K562 treated with DMSO at 1 percent for 4 hours (cell line): ENCODE measurements around the gene HSPA5. TPM values are rescaled to one million over a fixed set of nuclear protein-coding genes. Genes with fewer than 3 reads are reported as not detected.

Source experiments
- total RNA-seq: library from RNA; unstranded; fragments of 300-600 nt; gene quantifications from 2 replicates; pipeline ENCODE4 v1.2.3, GENCODE V29; 2022; ENCODE audit not compliant: insufficient read depth

HSPA5 gene
- 332 and 353 TPM in 2 replicates for total RNA-seq

DNA sequence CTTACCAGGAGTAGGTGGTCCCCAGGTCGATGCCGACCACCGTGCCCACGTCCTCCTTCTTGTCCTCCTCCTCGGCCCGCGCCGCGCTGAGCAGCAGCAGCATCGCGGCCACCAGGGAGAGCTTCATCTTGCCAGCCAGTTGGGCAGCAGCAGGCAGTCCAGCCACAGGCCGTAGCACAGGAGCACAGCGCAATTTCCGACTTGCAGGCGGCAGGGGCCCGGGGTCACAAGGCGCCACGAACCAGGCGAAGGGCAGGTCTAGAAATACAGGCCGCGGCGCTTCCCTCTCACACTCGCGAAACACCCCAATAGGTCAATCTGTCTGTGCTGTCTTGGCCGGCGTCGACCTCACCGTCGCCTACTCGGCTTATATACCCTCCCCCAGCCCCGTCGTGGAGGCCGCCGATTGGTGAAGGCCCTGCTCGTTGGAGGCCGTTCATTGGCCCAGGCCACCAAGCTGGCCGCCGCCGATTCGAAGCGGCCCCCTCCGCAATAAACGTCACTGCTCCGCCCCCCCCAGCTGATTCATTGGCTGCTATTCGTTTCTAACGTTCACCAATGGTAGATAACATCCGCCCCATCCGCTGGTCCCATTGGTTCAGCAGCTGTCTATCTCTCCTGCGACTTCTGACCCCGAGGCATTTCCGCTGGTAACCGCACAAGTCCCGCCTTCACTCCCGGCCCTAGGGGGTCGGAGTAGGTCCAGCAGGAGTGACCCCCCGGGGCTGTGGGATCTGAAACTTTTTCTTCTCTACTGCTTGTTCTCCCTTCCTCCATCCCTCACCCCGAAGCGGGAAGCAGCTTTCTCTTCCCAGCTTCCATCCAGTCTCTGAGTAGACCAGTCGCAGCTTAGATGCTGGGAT, at the start of gene HSPA5:
Gene HSPA5 (minus strand): TSS at position 344 of the 863 bp plus-strand sequence. CDS start 217 bp downstream, at position 127.

DNA sequence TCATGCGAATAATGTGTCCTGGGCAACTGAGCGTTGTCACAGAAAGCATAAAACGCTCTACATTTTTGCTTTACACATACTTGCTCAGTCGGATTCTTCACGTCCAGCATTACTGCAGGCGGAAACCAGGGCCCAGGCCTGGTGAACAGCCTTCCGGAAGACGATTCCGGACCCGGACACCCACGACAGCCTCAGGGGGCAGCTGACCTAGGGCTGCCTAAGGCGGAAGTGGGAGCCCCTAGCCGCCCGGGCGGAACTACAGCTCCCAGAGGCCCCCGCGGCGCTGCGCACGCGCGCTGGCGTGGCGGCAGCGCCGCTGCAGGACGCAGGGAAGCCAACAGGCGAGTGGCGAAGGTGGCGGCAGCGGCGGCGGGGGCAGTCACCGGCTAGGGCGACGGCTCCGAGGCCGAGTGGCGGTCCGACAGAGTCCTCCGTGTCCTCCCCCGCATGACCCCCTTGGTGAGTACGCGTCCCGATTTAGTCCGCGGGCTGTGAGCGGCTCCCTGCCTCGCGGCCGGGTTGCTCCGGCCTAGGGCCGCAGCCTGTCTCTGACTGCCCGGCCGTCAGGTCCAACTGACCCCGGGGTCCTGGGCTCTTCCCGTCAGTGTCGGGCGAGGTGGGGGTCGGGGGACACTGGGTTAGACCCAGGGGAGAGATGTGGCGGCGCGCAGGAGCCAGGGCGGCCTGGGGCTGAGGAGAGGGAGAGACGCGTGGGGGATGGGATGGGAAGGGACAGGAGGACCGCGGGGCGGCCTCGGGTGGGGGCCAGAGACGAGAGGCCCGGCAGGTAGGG, 20.6 kb upstream of the HSPA5 start, which contains the start of gene GAPVD1:
Gene GAPVD1 (plus strand): TSS at position 326 of the 793 bp plus-strand sequence. CDS start 37,096 bp downstream, outside the sequence.

DNA sequence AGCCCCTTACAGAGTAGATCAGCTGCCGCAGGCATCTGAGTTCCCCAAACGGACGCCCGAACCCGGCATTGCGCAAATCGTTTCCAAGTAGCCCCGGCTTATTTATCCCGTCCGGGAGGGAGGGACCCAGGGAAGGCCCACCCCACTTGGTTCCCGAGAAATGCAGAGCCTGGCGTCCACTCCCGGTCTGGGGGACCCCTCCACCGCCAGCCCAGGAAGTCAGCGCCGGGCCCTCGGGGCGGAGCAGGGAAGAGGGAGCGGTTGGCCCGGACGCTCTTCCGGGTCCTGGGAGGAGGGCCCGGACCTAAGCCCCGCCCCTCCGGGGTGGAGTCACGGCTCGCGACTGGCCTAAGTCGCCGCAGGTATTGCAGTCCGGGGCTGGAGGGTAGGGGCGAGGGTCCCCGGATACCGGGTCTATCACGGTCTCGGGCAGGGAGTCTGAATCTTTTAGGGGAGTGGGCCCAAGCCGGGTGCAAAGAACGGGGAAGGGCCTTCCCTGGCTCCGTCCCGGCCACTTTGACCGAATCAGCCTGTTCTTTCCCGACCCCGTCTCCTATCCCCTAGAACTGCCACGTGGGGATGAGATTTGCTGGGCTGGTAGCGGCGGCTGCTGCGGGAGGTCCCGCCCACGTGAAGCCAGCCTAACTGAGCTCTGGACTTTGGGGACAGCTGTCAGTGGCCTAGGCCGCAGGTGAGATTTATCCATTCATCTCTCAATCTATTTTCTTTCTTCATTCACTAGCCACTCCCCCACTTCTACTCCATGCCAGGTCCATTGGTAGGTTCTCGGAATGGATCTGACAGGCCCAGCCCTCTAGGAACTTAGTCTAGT, 40.7 kb downstream of the HSPA5 start, which contains the start of gene RABEPK:
Gene RABEPK (plus strand): TSS at position 327 of the 832 bp plus-strand sequence. CDS start 2,472 bp downstream, outside the sequence.

DNA sequence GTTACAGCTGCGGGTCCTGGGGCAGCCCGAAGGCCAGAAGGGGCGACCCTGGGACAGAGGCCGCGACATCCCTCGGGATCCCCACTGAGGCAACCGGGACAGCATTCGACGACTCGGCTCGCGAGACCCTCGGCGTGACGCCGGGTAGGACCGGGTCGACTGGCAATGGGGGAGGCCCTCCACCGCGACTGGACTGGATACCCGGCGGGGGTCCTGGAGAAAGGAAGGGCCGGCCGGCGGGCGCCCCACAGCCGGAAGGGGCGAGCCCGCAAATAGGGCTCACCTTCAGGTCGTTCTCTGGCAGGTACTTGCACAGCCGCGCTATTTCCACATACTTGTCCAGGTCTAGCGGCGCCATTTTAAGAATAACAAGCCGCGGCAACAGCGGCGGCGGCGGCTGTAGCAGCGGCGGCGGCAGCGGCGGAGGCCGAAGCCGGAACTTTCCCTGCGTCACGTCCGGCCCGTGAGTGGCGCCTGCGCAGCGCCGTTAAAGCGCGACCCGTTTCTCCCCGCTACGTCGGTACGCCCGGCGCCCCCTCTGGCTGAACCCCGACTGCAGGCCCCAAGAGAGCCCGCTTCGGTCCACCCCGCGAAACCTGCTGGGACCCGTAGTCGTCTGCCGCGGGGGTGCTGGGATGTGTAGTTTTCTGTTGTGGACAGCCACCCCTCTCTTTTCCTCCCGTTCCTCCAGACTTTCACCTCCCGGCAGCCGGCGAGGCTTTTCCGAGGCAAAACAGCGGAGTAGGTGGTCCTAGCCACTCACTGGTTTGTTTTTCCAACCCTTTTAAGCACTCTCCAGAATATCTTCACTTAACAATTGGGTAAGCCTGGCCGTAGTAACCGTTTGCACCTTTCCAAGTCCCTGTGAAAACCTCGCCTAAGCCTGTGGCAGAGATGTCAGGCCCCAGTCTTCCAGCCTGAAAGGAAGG, 51.5 kb downstream of the HSPA5 start, which contains the start of gene PPP6C:
Gene PPP6C (minus strand): TSS at position 443 of the 929 bp plus-strand sequence. CDS start 85 bp downstream, at position 358.

Other genes with a start within 250 kb of the HSPA5 start
- gene SCAI, start 97.8 kb downstream of the HSPA5 start, total RNA-seq: 1.1 and 2.7 TPM in 2 replicates
- 19.5 and 20.0 TPM in 2 replicates for gene PPP6C, start 51.5 kb downstream of the HSPA5 start, total RNA-seq
- gene RABEPK, start 40.8 kb downstream of the HSPA5 start, total RNA-seq: 22.9 and 26.1 TPM in 2 replicates
- gene GAPVD1, start 20.5 kb upstream of the HSPA5 start, total RNA-seq: 27.3 and 34.0 TPM in 2 replicates